HG02970 (cell line): ENCODE results near the gene RABGEF1.
"Not testable (repeated sequence)": the region's sequence is repeated elsewhere in the genome, so short reads cannot be mapped to it uniquely, and the experiment has no call there.

Source experiments
- ATAC-seq: cut with Tn5 transposase; IDR thresholded peaks from one replicate; pipeline ENCODE4 v1.9.1; 2021; ENCODE audit warnings: mild to moderate bottlenecking, moderate library complexity, moderate number of reproducible peaks; ENCODE audit not compliant: unreplicated experiment, low FRiP score

RABGEF1 gene

GRCh38 chr7:66763633-66764355 is 23.3 kb downstream of the RABGEF1 start:
- ATAC-seq: not testable (repeated sequence)

GRCh38 chr7:66764905-66765304 is 24.4 kb downstream of the RABGEF1 start:
- not testable (repeated sequence) for ATAC-seq

GRCh38 chr7:66765322-66766025 is 24.9 kb downstream of the RABGEF1 start:
- not testable (repeated sequence) for ATAC-seq

DNA sequence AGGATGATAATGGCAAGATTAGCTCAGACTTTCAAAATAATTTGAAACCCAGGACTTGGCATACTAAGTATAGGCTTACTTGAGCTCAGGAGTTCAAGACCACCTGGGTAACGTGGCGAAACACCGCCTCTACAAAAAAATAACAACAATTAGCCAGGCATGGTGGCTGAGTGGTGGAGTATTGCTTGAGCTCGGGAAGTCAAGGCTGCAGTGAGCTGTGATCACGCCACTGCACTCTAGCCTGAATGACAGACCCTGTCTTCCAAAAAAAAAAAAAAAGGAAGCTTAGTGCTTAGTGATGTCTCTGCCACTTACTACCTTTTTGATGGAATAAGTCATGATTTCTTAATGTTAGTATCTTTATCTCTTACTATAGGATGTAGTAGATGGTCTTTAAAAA is 25.5 kb downstream of the RABGEF1 start:
- ATAC-seq: no peak

DNA sequence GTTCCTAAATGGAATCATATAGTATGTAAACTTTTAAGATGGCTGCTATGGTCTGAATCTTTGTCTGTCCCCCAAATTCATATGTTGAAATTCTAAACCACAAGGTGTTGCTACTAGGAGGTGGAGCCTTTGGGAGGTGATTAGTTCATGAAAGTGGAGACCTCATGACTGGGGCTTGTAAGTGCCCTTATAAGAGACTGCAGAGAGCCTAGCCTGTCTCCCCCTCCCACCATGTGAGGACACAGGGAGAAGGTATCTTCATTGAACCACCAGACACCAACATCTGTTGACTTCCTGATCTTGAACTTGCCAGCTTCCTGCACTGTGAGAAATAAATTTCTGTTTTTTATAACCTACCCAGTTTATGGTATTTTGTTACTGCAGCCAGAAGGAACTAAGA is 27.0 kb downstream of the RABGEF1 start:
- not testable (repeated sequence) for ATAC-seq

GRCh38 chr7:66768865-66769832 is 28.6 kb downstream of the RABGEF1 start:
- ATAC-seq: no peak

DNA sequence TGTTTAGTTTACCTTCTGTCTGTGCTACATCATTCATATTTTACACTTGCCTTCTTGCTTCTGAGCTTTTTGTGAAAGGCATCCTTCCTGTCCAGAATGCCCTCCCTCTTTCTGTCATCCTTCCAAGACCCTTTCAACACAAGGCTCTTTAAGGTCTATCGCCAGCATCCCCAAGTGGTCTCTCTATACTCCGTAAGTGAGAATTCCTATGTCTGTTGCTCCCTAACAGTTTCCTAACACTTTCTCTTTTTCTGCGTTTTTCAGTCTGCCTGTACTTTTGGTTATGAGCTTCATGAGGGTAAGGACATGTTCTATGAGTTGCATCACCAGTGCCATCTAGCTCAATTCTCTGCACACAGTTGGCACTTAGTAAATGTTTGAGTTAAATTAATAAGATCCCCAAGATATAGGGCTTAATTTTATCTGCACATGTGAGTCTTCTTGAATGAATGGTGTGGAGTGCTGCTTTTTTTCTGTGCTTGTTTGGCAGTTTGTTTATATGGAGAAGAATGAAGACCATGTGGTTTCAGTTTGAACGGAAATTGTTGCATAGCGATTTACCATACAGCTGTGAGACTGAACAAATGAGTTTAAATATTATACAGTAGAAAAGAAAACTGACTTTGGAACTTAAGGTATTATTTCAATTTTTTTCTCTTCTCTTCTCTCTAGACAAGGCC is 29.4 kb downstream of the RABGEF1 start:
- no peak for ATAC-seq

DNA sequence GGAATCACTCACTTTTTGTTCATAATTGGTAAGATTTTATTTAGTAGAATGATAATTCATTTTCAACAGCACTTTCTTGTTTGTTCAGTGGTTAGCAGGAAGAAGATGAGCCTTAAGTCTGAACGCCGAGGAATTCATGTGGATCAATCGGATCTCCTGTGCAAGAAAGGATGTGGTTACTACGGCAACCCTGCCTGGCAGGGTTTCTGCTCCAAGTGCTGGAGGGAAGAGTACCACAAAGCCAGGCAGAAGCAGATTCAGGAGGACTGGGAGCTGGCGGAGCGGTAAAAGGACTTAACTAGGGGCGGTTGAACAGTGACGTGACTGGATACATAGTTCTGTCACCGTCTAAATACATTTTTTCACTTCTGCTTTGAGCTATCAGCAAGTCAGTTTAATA is 31.3 kb downstream of the RABGEF1 start:
- no peak for ATAC-seq

DNA sequence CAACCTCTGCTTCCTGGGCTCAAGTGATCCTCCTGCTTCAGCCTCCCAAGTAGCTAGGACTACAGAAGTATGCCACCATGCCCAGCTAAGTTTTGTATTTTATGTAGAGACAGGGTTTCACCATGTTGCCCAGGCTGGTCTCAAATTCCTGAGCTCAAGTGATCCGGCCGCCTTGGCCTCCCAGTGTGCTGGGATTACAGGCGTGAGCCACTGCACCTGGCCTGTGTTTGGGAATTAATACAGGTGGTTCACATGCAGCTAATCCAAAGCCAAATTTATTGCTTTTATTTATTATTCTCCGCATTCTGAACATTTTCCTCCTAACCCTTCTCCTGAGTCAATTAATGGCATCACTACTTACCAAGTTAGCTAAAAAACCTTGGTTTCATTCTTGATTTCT is 33.2 kb downstream of the RABGEF1 start:
- ATAC-seq: not testable (repeated sequence)

GRCh38 chr7:66776383-66776782 is 35.9 kb downstream of the RABGEF1 start:
- ATAC-seq: not testable (repeated sequence)

DNA sequence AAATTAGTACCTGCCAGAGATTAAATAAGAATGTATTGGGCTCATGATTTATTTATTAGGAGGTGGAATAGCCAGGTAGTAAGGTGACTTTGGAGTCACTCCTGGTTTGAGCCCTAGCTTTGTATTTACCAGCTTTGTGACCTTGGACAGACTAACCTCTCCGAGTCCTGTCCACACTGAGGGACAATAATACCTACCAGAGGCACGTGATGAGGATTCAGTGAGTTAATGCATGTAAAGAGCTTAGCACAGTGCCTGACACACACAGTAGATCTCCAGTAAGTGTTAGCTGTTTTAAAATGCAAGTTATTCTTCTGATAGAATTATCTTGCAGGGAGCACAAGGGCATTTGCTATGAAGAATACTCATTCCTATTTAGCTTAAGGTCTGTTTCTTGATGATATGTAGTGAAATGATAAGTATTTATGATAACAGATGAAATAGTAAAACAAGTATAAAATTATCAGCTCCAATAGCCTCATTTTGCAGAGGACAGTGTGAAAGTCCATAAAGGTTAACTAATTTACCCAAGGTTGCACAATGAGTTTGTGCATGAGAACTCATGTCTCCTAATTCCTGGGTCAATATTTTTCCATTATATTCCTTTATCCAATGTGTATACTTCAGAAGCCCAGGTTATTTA is 36.4 kb downstream of the RABGEF1 start:
- no peak for ATAC-seq

DNA sequence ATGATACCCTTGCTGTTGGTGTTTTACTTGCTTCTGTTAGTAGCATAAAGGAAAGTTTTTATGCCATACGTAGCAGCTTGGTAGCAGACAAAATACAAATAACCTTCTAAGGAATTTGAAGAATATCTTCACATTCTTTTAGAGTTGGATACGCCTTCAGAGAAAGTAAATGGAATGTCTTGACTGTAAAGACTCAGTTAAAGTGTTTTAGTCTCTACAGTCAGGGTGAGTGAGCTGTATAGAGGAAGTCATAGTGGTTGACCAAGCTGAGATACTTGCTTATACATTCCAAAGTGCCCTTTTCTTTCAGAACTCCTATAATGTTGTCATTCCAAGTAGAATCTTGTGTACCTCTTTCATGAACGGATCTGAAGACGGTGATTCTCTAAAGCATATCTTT is 37.7 kb downstream of the RABGEF1 start:
- no peak for ATAC-seq

GRCh38 chr7:66779669-66780409 is 39.3 kb downstream of the RABGEF1 start:
- ATAC-seq: no peak

GRCh38 chr7:66781408-66782090 is 41.0 kb downstream of the RABGEF1 start:
- no peak for ATAC-seq

DNA sequence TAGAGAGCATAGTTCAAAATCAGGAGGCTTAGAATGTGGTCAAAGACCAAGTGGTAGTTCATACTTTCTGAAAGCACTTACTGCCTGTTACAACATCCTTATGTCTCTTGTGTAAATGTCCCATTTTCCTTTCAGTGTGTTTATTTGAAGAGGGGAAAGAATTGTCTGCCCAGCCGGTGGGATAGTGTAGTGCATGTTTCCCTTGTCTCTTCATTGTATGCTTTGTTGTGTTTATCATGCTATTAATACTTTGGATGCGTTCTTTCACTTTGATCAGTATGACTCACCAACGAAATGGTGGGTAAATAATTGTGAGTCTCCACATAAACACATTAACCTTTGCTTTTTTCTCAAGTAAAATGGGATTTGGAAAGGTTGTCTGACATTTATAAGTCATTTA is 42.3 kb downstream of the RABGEF1 start:
- not testable (repeated sequence) for ATAC-seq

GRCh38 chr7:66783887-66784595 is 43.5 kb downstream of the RABGEF1 start:
- ATAC-seq: not testable (repeated sequence)

DNA sequence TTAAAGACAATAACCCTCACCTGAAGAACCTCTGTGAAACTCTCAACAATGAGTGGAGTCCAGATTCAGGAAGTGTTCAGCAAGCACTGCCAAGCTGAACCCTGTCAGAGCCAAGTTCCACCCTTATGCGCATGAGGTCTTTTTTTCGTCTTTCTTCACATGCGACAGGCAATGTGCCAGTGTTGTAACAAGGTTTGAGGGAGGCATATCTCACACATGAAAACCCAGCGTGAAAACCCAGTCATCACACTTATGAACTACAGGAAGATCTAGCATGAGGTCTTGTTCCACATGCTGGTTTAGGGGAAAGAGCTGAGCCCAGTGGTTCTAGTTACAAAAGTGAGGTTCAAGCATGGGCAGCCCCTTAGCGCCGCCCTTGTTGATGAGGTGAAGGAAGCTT is 49.7 kb downstream of the RABGEF1 start:
- ATAC-seq: no peak

DNA sequence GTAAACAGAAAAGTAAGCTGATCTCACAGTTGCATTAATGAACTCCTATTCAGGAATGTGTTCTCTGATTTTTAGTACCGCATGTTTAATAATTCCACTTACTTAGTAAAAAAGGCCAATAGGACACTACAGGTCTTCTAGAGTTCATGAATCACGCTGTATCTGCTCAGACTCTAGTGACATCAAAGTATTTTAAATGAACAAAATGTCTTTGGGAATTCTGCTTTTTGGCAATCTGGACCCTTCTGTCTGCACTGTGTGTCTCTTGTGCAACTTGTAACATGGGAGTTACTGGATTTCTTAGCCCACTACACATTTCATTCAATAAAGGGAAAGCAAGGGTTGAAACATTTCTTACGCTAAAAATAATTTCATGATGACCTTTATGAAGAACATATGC is 50.2 kb downstream of the RABGEF1 start:
- ATAC-seq: no peak
